Measurements from ENCODE around the gene ADM2.

The ADM2 gene

GRCh38 chr22:50526834-50527801 lies 45.8 kb downstream of the ADM2 start:
- DNase-seq: no peak

- DNase-seq: no peak
These were observed 46.8 kb downstream of the ADM2 start for GRCh38 chr22:50527921-50528681.

DNA sequence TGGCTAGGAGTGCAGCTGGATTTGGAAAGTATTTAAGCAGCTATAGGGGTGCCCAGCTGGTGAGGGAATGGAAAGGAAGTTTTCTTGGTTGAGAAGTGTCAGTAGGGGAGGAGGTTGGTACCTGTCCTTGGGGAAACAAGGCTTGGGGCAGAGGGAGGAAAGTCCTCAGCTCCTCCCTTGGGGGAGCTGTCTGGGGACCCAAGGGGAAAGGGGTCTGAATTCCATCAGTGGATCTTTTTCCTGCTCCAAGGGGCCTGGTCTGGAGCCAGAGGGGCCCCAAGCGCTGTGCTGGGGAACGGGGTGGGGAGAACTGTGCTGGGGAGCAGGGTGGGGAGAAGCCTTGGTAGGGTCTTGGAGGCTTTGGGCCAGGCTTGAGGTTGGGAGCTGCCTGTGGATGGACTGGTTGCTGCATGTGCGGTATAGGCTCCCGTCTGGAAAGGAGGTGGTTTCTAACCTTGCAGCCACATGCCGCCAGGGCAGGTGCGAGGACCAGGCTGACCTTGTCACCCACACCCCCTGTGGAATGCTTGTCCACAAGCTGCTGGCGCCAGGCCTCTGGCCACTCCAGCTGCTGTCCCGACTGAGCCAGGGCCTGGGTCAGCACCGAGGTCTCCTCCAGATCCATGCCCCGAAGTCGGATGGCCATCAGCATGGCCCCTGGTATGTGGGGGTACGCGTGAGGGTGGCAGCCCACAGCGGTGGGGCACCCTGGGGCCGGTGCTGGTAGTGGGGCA lies 47.5 kb downstream of the ADM2 start:
- no peak for DNase-seq

DNA sequence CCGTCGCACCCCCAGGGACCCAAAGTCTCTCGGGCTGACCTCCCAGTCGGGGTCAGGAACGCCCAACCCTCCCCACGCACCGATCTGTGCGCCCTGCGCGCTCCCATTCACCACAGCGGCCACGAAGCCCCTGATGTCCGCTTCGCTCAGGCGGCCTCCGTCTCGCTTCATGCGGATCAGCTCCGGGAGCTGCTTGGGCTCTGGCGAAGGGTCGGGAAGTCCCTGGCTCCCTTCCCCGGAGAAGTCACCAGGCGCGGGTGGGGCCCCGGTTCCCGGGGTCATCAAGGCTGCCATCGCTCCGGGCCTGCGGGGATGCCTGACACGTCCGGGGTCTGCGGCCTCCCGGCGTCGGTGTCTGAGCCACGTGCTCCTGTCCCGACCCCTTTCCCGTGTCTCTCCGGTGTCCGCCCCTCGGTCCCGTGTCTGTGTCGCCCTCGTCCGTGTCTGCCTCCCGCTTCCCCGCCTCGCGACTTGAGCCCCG lies 48.1 kb downstream of the ADM2 start:
- DNase-seq: no peak

- no peak for DNase-seq
These were observed 48.7 kb downstream of the ADM2 start, which contains the start of gene TYMP for GRCh38 chr22:50529897-50530579. TSS of gene TYMP (minus strand) at chr22:50530012. CDS start at chr22:50529709, 303 bp downstream.

DNA sequence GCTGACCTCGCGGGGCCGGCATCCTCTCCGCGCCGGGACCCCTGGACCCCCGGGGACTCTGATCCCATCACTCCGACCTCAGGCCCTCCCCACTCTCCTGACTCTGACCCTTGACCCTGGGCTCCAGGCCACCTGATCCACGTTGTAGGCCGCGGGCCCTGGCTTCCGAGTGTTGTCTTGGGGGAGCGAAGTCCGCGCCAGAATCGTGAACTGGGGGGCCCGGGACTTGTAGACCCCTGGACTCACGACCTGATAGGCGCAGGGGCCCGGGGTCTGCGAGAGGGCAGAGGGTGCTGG lies 49.2 kb downstream of the ADM2 start:
- DNase-seq: no peak

DNA sequence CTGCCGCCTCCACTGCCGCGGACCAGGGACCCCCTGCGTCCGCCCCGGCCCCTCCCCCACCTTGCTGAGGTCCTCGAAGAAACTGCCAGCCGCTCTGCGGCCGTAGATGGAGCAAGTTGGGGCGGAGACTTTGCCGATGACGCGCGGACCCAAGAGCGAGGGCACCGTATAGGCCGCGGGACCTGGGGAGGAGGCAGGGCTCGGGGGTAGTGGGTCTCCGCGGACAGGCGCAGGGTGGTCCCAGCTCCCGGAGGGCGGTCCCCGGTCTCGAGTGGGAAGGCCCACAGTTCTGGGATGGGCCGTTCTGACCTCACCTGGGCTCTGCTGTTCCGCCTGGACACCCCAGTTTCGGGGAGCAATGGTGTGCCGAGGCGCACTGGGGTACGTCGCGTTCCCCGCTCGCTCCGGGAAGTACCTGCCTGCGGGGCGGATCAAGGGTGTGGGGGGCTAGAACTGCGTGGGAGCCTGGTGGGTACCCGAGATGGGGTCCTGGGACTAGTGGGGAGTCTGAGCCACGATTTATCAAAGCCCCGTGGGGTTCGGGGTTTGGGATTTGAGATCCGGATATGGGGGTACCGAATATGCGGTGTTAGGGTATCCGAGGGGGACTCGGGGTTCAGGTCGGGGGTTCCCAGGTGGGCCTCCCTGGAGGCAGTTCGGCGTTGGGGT lies 49.7 kb downstream of the ADM2 start:
- DNase-seq: no peak

DNA sequence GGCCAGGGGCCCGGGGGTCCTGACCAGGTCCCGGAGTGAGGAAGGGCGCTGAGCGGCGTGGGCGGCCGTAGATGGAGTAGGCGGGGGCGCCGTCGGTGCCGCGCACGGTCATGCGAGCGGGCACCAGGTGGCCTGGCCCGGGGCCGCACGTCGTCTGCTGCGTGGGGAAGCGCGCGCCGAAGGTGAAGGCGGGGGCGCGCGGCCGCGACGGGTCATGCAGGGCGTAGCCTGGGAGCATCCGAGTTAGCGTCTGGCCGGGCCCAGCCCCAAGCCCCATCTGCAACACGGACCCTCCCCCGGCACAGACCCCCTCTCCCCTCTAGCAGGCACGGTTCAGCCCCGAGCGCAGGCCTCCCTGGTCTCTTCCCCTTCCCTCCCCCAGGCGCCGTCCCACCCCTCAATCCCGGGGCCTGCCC lies 50.2 kb downstream of the ADM2 start:
- DNase-seq: no peak

- peak; percentile 39 for DNase-seq
These were observed 50.8 kb downstream of the ADM2 start for GRCh38 chr22:50531962-50532674.

DNA sequence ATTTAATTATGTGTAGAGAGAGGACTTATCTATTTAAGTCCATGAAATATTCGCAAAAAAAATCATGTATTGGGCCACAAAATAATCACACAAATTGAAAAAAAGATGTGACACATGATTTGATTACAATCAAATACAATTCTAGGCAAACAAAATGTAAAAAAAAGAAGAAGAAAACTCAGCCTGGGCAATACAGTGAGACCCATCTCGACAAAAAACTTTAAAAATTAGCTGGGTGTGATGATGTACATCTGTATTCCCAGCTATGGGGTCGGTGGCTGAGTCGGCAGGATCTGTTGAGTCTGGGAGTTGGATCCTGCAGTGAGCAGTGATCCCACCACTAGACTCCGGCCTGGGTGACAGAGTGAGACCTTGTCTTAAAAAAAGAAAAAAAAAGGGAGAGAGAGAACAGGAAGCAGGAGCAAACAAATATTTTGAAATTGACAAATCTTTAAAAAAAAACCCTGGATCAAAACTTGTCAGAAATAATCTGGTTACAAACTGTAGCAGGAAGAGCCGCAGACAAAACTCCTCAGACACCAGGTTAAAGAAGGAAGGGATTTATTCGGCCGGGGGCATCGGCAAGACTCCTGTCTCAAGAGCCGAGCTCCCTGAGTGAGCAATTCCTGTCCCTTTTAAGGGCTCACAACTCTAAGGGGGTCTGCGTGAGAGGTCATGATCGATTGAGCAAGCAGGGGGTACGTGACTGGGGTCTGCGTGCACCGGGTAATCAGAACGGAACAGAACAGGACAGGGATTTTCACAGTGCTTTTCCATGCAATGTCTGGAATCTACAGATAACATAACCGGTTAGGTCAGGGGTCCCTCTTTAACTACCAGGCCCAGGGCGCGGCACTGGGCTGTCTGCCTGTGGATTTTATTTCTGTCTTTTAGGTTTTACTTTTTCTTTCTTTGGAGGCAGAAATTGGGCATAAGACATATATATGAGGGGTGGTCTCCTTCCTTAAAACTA lies 51.8 kb downstream of the ADM2 start:
- DNase-seq: no peak

DNA sequence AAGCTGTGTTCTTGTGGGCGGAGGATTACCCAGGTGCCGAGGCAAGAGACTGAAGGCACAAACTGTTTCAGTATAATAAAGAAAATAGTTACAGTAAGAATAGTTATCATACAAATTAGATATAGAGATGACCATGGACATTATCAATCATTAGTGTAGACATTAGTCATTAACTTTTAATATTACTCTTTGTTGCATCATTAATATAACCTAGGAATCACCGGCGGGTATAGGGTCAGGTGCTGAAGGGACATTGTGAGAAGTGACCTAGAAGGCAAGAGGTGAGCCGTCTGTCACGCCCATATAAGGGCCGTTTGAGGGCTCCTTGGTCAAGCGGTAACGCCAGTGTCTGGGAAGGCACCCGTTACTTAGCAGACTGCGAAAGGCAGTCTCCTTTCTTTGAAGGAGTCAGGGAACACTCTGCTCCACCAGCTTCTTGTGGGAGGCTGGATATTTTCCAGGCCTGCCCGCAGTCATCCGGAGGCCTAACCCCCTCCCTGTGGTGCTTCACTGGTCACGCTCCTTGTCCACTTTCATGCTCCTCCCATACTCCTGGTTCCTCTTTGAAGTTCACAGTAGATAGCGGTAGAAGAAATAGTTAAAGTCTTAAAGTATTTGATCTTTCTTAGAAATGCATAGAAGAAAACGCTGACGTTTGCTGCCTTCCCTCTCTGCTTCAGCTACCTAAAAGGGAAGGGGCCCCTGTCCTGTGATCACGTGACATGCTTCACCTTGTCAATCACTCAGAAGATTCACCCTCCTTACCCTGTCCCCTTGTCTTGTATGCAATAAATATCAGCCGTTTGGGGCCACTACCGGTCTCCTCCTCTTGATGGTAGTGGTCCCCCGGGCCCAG lies 52.7 kb downstream of the ADM2 start:
- DNase-seq: peak; percentile 50

- no peak for DNase-seq
These were observed 53.8 kb downstream of the ADM2 start for GRCh38 chr22:50535113-50535512.

All from kidney glomerular epithelial cell (primary cell).